ENCODE data around the gene AKAIN1.

DNA sequence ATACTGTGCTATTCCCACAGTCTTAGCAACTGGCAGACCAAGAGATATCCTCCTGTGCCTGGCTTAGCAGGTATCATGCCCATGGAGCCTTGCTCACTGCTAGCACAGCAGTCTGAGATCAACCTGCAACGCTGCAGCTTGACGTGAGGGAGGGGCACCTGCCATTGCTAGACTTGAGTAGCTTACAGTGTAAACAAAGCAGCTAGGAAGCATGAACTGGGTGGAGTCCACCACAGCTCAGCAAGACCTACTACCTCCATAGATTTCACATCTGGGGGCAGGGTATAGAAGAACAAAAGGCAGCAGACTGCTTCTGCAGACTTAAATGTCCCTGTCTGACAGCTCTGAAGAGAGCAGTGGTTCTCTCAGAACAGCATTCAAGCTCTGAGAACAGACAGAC, 74.8 kb downstream of the AKAIN1 start:
- TF ChIP-seq, protein P1, sequence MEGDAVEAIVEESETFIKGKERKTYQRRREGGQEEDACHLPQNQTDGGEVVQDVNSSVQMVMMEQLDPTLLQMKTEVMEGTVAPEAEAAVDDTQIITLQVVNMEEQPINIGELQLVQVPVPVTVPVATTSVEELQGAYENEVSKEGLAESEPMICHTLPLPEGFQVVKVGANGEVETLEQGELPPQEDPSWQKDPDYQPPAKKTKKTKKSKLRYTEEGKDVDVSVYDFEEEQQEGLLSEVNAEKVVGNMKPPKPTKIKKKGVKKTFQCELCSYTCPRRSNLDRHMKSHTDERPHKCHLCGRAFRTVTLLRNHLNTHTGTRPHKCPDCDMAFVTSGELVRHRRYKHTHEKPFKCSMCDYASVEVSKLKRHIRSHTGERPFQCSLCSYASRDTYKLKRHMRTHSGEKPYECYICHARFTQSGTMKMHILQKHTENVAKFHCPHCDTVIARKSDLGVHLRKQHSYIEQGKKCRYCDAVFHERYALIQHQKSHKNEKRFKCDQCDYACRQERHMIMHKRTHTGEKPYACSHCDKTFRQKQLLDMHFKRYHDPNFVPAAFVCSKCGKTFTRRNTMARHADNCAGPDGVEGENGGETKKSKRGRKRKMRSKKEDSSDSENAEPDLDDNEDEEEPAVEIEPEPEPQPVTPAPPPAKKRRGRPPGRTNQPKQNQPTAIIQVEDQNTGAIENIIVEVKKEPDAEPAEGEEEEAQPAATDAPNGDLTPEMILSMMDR (IDR thresholded peaks at IDR 0.05): no peak
- no peak for TF ChIP-seq POLR2A (IDR thresholded peaks at IDR 0.05)
